Thyroid gland (tissue), 4 donors: Measurements from ENCODE around the gene CIDEC.
"Not testable (repeated sequence)": the region's sequence is repeated elsewhere in the genome, so short reads cannot be mapped to it uniquely, and the experiment has no call there.

Source experiments
- POLR2A ChIP-seq, 2 donors: fragments of 450-650 bp; IDR thresholded peaks; one replicate each; pipeline ENCODE4 v1.6.1; 2017; ENCODE audit warnings: antibody characterized with exemption in 2 of 2, mild to moderate bottlenecking in 2 of 2, moderate library complexity in 1 of 2
- TF ChIP-seq, protein P1 (sequence below), 6 experiments: fragments of 200-600 bp in 3 of 6; fragments of 450-650 bp in 3 of 6; sonication (generic) in 3 of 6; IDR thresholded peaks; one replicate each; pipeline ENCODE4 v1.5.1; 2016 to 2019; ENCODE audit warnings: antibody characterized with exemption in 6 of 6, mild to moderate bottlenecking in 2 of 6, inconsistent platforms in 1 of 6, moderate library complexity in 1 of 6

- TF ChIP-seq, protein P1, sequence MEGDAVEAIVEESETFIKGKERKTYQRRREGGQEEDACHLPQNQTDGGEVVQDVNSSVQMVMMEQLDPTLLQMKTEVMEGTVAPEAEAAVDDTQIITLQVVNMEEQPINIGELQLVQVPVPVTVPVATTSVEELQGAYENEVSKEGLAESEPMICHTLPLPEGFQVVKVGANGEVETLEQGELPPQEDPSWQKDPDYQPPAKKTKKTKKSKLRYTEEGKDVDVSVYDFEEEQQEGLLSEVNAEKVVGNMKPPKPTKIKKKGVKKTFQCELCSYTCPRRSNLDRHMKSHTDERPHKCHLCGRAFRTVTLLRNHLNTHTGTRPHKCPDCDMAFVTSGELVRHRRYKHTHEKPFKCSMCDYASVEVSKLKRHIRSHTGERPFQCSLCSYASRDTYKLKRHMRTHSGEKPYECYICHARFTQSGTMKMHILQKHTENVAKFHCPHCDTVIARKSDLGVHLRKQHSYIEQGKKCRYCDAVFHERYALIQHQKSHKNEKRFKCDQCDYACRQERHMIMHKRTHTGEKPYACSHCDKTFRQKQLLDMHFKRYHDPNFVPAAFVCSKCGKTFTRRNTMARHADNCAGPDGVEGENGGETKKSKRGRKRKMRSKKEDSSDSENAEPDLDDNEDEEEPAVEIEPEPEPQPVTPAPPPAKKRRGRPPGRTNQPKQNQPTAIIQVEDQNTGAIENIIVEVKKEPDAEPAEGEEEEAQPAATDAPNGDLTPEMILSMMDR (IDR thresholded peaks at IDR 0.05) = not testable (repeated sequence)
- TF ChIP-seq POLR2A (IDR thresholded peaks at IDR 0.05) = not testable (repeated sequence)
Measured at GRCh38 chr3:9872067-9872466, 8.0 kb downstream of the CIDEC start.
